Hippocampal formation (tissue), 2 donors: Measurements from ENCODE around the gene SMYD5.
"Not testable (repeated sequence)": the region's sequence is repeated elsewhere in the genome, so short reads cannot be mapped to it uniquely, and the experiment has no call there.

Experiments
- DNase-seq, 2 donors: peaks; one replicate each; lab custom pipeline; 2025; lab: John Stamatoyannopoulos, UW

SMYD5 gene

GRCh38 chr2:73214120-73215035, at the start of gene SMYD5:
Gene SMYD5 (plus strand): TSS chr2:73214245. CDS start chr2:73214267, 22 bp downstream.
- peak; percentile 66 to 67 for DNase-seq

GRCh38 chr2:73165978-73166377, 48.1 kb upstream of the SMYD5 start:
- DNase-seq: not testable (repeated sequence)

GRCh38 chr2:73166813-73167212, 47.2 kb upstream of the SMYD5 start:
- not testable (repeated sequence) for DNase-seq

- DNase-seq: not testable (repeated sequence)
These were observed 45.7 kb upstream of the SMYD5 start for GRCh38 chr2:73168348-73168747.

GRCh38 chr2:73170341-73170740, 43.7 kb upstream of the SMYD5 start:
- DNase-seq: not testable (repeated sequence)

GRCh38 chr2:73172963-73173362, 41.1 kb upstream of the SMYD5 start:
- DNase-seq: no peak

- no peak for DNase-seq
These were observed 40.3 kb upstream of the SMYD5 start for GRCh38 chr2:73173781-73174180.

GRCh38 chr2:73174244-73174643, 39.8 kb upstream of the SMYD5 start:
- DNase-seq: no peak

GRCh38 chr2:73174941-73175662, 38.9 kb upstream of the SMYD5 start:
- no peak for DNase-seq

GRCh38 chr2:73175663-73176204, 38.3 kb upstream of the SMYD5 start:
- peak; percentile 4 to 27 for DNase-seq

GRCh38 chr2:73176205-73176880, 37.7 kb upstream of the SMYD5 start:
- DNase-seq: no peak

- peak; percentile 59 to 77 for DNase-seq
These were observed 37.0 kb upstream of the SMYD5 start for GRCh38 chr2:73176881-73177644.

GRCh38 chr2:73177645-73178255, 36.3 kb upstream of the SMYD5 start:
- DNase-seq: no peak

- no peak for DNase-seq
These were observed 28.1 kb upstream of the SMYD5 start for GRCh38 chr2:73185965-73186364.

GRCh38 chr2:73187549-73187948, 26.5 kb upstream of the SMYD5 start:
- DNase-seq: no peak

GRCh38 chr2:73197579-73197978, 16.5 kb upstream of the SMYD5 start:
- no peak for DNase-seq

GRCh38 chr2:73200281-73200680, 13.8 kb upstream of the SMYD5 start:
- not testable (repeated sequence) for DNase-seq

- no peak for DNase-seq
These were observed 11.6 kb upstream of the SMYD5 start, which contains the start of gene NOTO for GRCh38 chr2:73202156-73203054. Gene NOTO (plus strand): TSS chr2:73202574. CDS start chr2:73202667, 93 bp downstream.

GRCh38 chr2:73203055-73203681, 10.9 kb upstream of the SMYD5 start:
- DNase-seq: no peak
